LoVo (cell line): Measurements from ENCODE around the gene LRRN4CL.
"Not testable (repeated sequence)": the region's sequence is repeated elsewhere in the genome, so short reads cannot be mapped to it uniquely, and the experiment has no call there.

Experiments
- DNase-seq: peaks from one replicate; pipeline ENCODE4 v3.0.0-alpha.2; 2016; ENCODE audit warnings: low spot score

LRRN4CL gene

GRCh38 chr11:62689421-62690183, at the start of gene LRRN4CL:
LRRN4CL (minus strand) TSS chr11:62689530; CDS start chr11:62688508, 1,022 bp downstream.
- DNase-seq, result no peak

GRCh38 chr11:62737196-62737595, 47.9 kb upstream of the LRRN4CL start:
- DNase-seq, result no peak

GRCh38 chr11:62732830-62733229, 43.5 kb upstream of the LRRN4CL start:
- DNase-seq, result no peak

GRCh38 chr11:62730076-62730475, 40.7 kb upstream of the LRRN4CL start:
- not testable (repeated sequence) for DNase-seq

GRCh38 chr11:62728171-62728988, 39.0 kb upstream of the LRRN4CL start, which contains the start of gene TTC9C:
TTC9C (plus strand) TSS chr11:62728486; CDS start chr11:62728849, 363 bp downstream.
- DNase-seq, result peak; percentile 87

- DNase-seq, result peak; percentile 95
Measured at GRCh38 chr11:62727872-62728170, 38.5 kb upstream of the LRRN4CL start.

- peak; percentile 100 for DNase-seq
Measured at GRCh38 chr11:62727165-62727871, 38.0 kb upstream of the LRRN4CL start, which contains the start of gene HNRNPUL2. HNRNPUL2 (minus strand) TSS chr11:62727457; CDS start chr11:62727156, 301 bp downstream.

GRCh38 chr11:62726915-62727164, 37.5 kb upstream of the LRRN4CL start:
- no peak for DNase-seq

GRCh38 chr11:62726156-62726914, 37.0 kb upstream of the LRRN4CL start:
- no peak for DNase-seq

- DNase-seq, result peak; percentile 24
Measured at GRCh38 chr11:62725646-62726045, 36.3 kb upstream of the LRRN4CL start.

- no peak for DNase-seq
Measured at GRCh38 chr11:62724171-62724570, 34.8 kb upstream of the LRRN4CL start.

GRCh38 chr11:62721994-62722393, 32.7 kb upstream of the LRRN4CL start:
- DNase-seq, result no peak

- no peak for DNase-seq
Measured at GRCh38 chr11:62719302-62719978, 30.1 kb upstream of the LRRN4CL start.

- DNase-seq, result no peak
Measured at GRCh38 chr11:62716816-62717215, 27.5 kb upstream of the LRRN4CL start.

- no peak for DNase-seq
Measured at GRCh38 chr11:62716206-62716605, 26.9 kb upstream of the LRRN4CL start.

GRCh38 chr11:62715150-62716130, 26.1 kb upstream of the LRRN4CL start:
- no peak for DNase-seq

GRCh38 chr11:62713343-62713742, 24.0 kb upstream of the LRRN4CL start:
- DNase-seq, result peak; percentile 57

- no peak for DNase-seq
Measured at GRCh38 chr11:62712861-62713260, 23.5 kb upstream of the LRRN4CL start.

GRCh38 chr11:62712276-62712812, 23.0 kb upstream of the LRRN4CL start:
- DNase-seq, result no peak

- DNase-seq, result no peak
Measured at GRCh38 chr11:62710001-62710345, 20.6 kb upstream of the LRRN4CL start.
